ENCODE data around the gene KLF9.
A peak's percentile ranks its signal among the peaks of the same experiment; 100 is the strongest.

Gene KLF9

GRCh38 chr9:70421272-70422180, 7.1 kb upstream of the KLF9 start:
- DNase-seq, result no peak

- DNase-seq, result peak; percentile 72 to 88
Observed at GRCh38 chr9:70420441-70421271, 6.2 kb upstream of the KLF9 start.

GRCh38 chr9:70419556-70420440, 5.3 kb upstream of the KLF9 start:
- peak; percentile 63 to 78 for DNase-seq

GRCh38 chr9:70418822-70419555, 4.5 kb upstream of the KLF9 start:
- peak; percentile 42 to 72 for DNase-seq

GRCh38 chr9:70415476-70415875, 1.0 kb upstream of the KLF9 start:
- no peak for DNase-seq

- no peak for DNase-seq
Observed at GRCh38 chr9:70415041-70415440, 584 bp upstream of the KLF9 start.

- DNase-seq, result no peak
Observed at GRCh38 chr9:70413464-70413798, 1.0 kb downstream of the KLF9 start.

- DNase-seq, result peak; percentile 44 to 59
Observed at GRCh38 chr9:70412832-70413463, 1.5 kb downstream of the KLF9 start.

- DNase-seq, result no peak
Observed at GRCh38 chr9:70411930-70412831, 2.3 kb downstream of the KLF9 start.

GRCh38 chr9:70411121-70411929, 3.1 kb downstream of the KLF9 start:
- DNase-seq, result no peak

- no peak for DNase-seq
Observed at GRCh38 chr9:70410368-70410767, 4.1 kb downstream of the KLF9 start.

- no peak for DNase-seq
Observed at GRCh38 chr9:70409800-70410199, 4.7 kb downstream of the KLF9 start.

- no peak for DNase-seq
Observed at GRCh38 chr9:70409280-70409679, 5.2 kb downstream of the KLF9 start.

- DNase-seq, result no peak
Observed at GRCh38 chr9:70408393-70409040, 5.9 kb downstream of the KLF9 start.

GRCh38 chr9:70407081-70407503, 7.4 kb downstream of the KLF9 start:
- no peak for DNase-seq

GRCh38 chr9:70406434-70406862, 8.0 kb downstream of the KLF9 start:
- DNase-seq, result no peak

GRCh38 chr9:70405808-70406433, 8.5 kb downstream of the KLF9 start:
- no peak for DNase-seq

- DNase-seq, result no peak
Observed at GRCh38 chr9:70404261-70404660, 10.2 kb downstream of the KLF9 start.

GRCh38 chr9:70403618-70404025, 10.8 kb downstream of the KLF9 start:
- no peak for DNase-seq
